ENCODE measurements around the gene FHOD3. TPM values are rescaled to one million over a fixed set of nuclear protein-coding genes. Genes with fewer than 3 reads are reported as not detected.

FHOD3 gene
- total and polyA plus RNA-seq, 2 of the 13 experiments (the other 11 are each of a cell fraction or from before 2014, with no cell fraction given) = 0.07 TPM; not detected in 1

GRCh38 chr18:36828157-36828629 is 530.7 kb downstream of the FHOD3 start:
- BruUV-seq (replicated peaks) = TSS peak; percentile 61
- Histone ChIP-seq H3K36me3 (replicated peaks in 1 of 2; ENCODE audit: control insufficient read depth in 1 of 2, insufficient read depth in 2 of 2, low read length in 2 of 2) (no peaks in the 10 kb centered on the region; a peak in 1 of 5 replicates), H2AFZ (ENCODE audit: low read length) (peak overlapping the region; percentile 75), H3K9ac (ENCODE audit: insufficient read depth, low read depth, low read length) (peak overlapping the region; percentile 85), H3K27me3 (ENCODE audit: control insufficient read depth in 1 of 2, insufficient read depth in 2 of 2, low read length in 2 of 2) (no peaks in the 10 kb centered on the region; a peak in 1 of 5 replicates), H3K9me3 (ENCODE audit: low read length) (no peaks in the 10 kb centered on the region), H3K79me2 (ENCODE audit: insufficient read depth, low read length) (peaks cover 13% of the 10 kb centered on the region), H3K27ac (ENCODE audit: extremely low read length, insufficient read depth, low read length) (peak overlapping the region; percentile 73), H4K20me1 (ENCODE audit: insufficient read depth, low read length) (no peaks in the 10 kb centered on the region), H3K4me2 (ENCODE audit: low read depth, low read length) (peak overlapping the region; percentile 72), H3K4me1 (ENCODE audit: insufficient read depth, low read length) (peaks cover 34% of the 10 kb centered on the region), H3K4me3 (replicated peaks in 1 of 3; ENCODE audit: insufficient read depth in 1 of 3, low read depth in 2 of 3, low read length in 3 of 3) (peak overlapping the region; percentile 94 to 99 (median 94))
- WGBS (ENCODE audit: low lambda C conversion rate) = 0% methylated on average over 14 of the region's 18 CpGs
- DNase-seq (ENCODE audit: low spot score) (peak; percentile 16), ATAC-seq (peak; percentile 58), FAIRE-seq (peak; percentile 21)
- in situ Hi-C loops (cut with HindIII; ENCODE audit: extremely low pct_ligation_motif_present, low pct_unique_long_range_greater_than_20kb) (no loop called here), intact Hi-C loops (cut with micrococcal nuclease; ENCODE audit: unreplicated experiment) (no loop called here)
- CTCF ChIA-PET (ENCODE audit: low intra/inter-chr PET ratio, low total read pairs) = no interaction called here
- POLR2A ChIA-PET = no interaction called here
- TF ChIP-seq KMT2B (CRISPR knock-in tag; IDR thresholded peaks at IDR 0.05) (no peak), SCMH1 (CRISPR knock-in tag; IDR thresholded peaks at IDR 0.05; ENCODE audit: borderline replicate concordance) (no peak), ZNF703 (CRISPR knock-in tag; IDR thresholded peaks at IDR 0.05; ENCODE audit: borderline replicate concordance) (no peak; the same call in 1 of the 2 replicates), ZNF609 (CRISPR knock-in tag; IDR thresholded peaks at IDR 0.05; ENCODE audit: borderline replicate concordance) (no peak), MAFG (CRISPR knock-in tag; IDR thresholded peaks at IDR 0.05) (no peak), DNMT3B (CRISPR knock-in tag; conservative IDR thresholded peaks at IDR 0.05) (no peak), TGIF2 (CRISPR knock-in tag; IDR thresholded peaks at IDR 0.05) (no peak), ZNF460 (CRISPR knock-in tag; IDR thresholded peaks at IDR 0.05; ENCODE audit: borderline replicate concordance) (no peak), ONECUT2 (CRISPR knock-in tag; IDR thresholded peaks at IDR 0.05) (0 out of 2 replicates have a peak, but pooled peaks have one; percentile 37), HMGA1 (CRISPR knock-in tag; conservative IDR thresholded peaks at IDR 0.05) (no peak), SNAI1 (CRISPR knock-in tag; IDR thresholded peaks at IDR 0.05; ENCODE audit: borderline replicate concordance) (no peak), HNRNPL (IDR thresholded peaks at IDR 0.05; ENCODE audit: low read depth, low read length) (no peak), HDAC2 (CRISPR knock-in tag; IDR thresholded peaks at IDR 0.05) (no peak), KDM5B (CRISPR knock-in tag; IDR thresholded peaks at IDR 0.05; ENCODE audit: borderline replicate concordance) (no peak), PAWR (CRISPR knock-in tag; IDR thresholded peaks at IDR 0.05; ENCODE audit: borderline replicate concordance) (no peak), ZNF660 (CRISPR knock-in tag; IDR thresholded peaks at IDR 0.05; ENCODE audit: borderline replicate concordance, low read depth) (no peak), ZNF704 (CRISPR knock-in tag; IDR thresholded peaks at IDR 0.05; ENCODE audit: borderline replicate concordance) (no peak; the same call in 1 of the 2 replicates), HNRNPUL1 (IDR thresholded peaks at IDR 0.05; ENCODE audit: low read depth, low read length) (no peak), TEF (CRISPR knock-in tag; IDR thresholded peaks at IDR 0.05) (no peak), ZKSCAN1 (IDR thresholded peaks at IDR 0.05; ENCODE audit: low read length) (no peak)

Data from HepG2 (cell line).